Calu3 (cell line): ENCODE results near the gene EMID1. TPM values are rescaled to one million over a fixed set of nuclear protein-coding genes. Genes with fewer than 3 reads are reported as not detected.
A peak's percentile ranks its signal among the peaks of the same experiment; 100 is the strongest.
"Not testable (repeated sequence)": the region's sequence is repeated elsewhere in the genome, so short reads cannot be mapped to it uniquely, and the experiment has no call there.

Experiments used
- BruUV-seq: library from RNA; stranded (reverse); fragments of 400-500 nt; replicated peaks from 2 replicates; lab custom pipeline; 2021; lab: Mats Ljungman, UMichigan
- CTCF ChIA-PET: fragments of 300-600 bp; sonication (Branson Sonifier 250); formaldehyde crosslinking; loops from one replicate; lab custom pipeline; 2022; ENCODE audit warnings: antibody characterized with exemption; lab: Charles Lee
- DNase-seq: peaks from one replicate; pipeline ENCODE4 v3.0.0; 2022
- H3K27ac Mint-ChIP-seq: one replicate; pipeline ENCODE4 v1.8.0; 2022; ENCODE audit warnings: mixed read lengths; ENCODE audit not compliant: unreplicated experiment
- H3K27me3 Mint-ChIP-seq: one replicate; pipeline ENCODE4 v1.8.0; 2022; ENCODE audit warnings: mixed read lengths; ENCODE audit not compliant: unreplicated experiment
- H3K36me3 Mint-ChIP-seq: one replicate; pipeline ENCODE4 v1.8.0; 2022; ENCODE audit warnings: mild to moderate bottlenecking, moderate library complexity, mixed read lengths; ENCODE audit not compliant: insufficient read depth, unreplicated experiment
- H3K4me1 Mint-ChIP-seq: one replicate; pipeline ENCODE4 v1.8.0; 2022; ENCODE audit warnings: mild to moderate bottlenecking, low read depth, mixed read lengths; ENCODE audit not compliant: unreplicated experiment
- H3K4me3 Mint-ChIP-seq: one replicate; pipeline ENCODE4 v1.8.0; 2022; ENCODE audit warnings: mild to moderate bottlenecking, low read depth, moderate library complexity, mixed read lengths; ENCODE audit not compliant: unreplicated experiment
- H3K9me3 Mint-ChIP-seq: one replicate; pipeline ENCODE4 v1.8.0; 2022; ENCODE audit warnings: low read depth, mixed read lengths; ENCODE audit not compliant: unreplicated experiment
- CTCF ChIP-seq: fragments of 200-600 bp; IDR thresholded peaks from one replicate; pipeline ENCODE4 v1.8.0; 2022; ENCODE audit warnings: antibody characterized with exemption; ENCODE audit not compliant: unreplicated experiment
- intact Hi-C: fragments of 100-400 bp; cut with micrococcal nuclease; formaldehyde crosslinking; loops from one replicate; pipeline ENCODE4 v1.10.0; 2022; ENCODE audit not compliant: unreplicated experiment
- total RNA-seq: library from RNA; stranded (reverse); gene quantifications from 2 replicates; pipeline ENCODE4 v1.2.3, GENCODE V29; 2022

EMID1 gene
- total RNA-seq, 1 experiment from 2014 or later: 1.1 TPM

- no TSS peak for BruUV-seq
- Mint-ChIP-seq H3K27ac (no peak overlapping the region), H3K4me3 (no peak overlapping the region), H3K27me3 (peaks cover 42% of the 10 kb centered on the region), H3K9me3 (peaks cover 2% of the 10 kb centered on the region), H3K36me3 (no peaks in the 10 kb centered on the region), H3K4me1 (peaks cover 9% of the 10 kb centered on the region)
- intact Hi-C loops: loop anchor here (2.0 to 5.0 kb wide), 2 partner anchors 43 to 644 kb away; no protein-coding TSS in a partner anchor
- CTCF ChIA-PET: interaction anchor here (0.6 to 2.0 kb wide), 8 partner anchors 19 to 1194 kb away, joined by 3 to 6 read pairs (median 4); partner anchors contain the start of gene EMID1
- DNase-seq: peak; percentile 77
- TF ChIP-seq CTCF: peak; percentile 90
Observed at GRCh38 chr22:29245626-29246385, 40.1 kb downstream of the EMID1 start.

GRCh38 chr22:29247891-29248290 is 42.2 kb downstream of the EMID1 start:
- not testable (repeated sequence) for BruUV-seq, DNase-seq, H3K27ac Mint-ChIP-seq, H3K4me1 Mint-ChIP-seq, H3K36me3 Mint-ChIP-seq, H3K4me3 Mint-ChIP-seq, H3K9me3 Mint-ChIP-seq
- peaks cover 51% of the 10 kb centered on the region for H3K27me3 Mint-ChIP-seq
- CTCF ChIA-PET: interaction anchor here (0.7 kb wide), 2 partner anchors 13 to 103 kb away, joined by 3 to 8 read pairs; no protein-coding TSS in a partner anchor
- intact Hi-C loops: loop anchor here (5.0 kb wide), 1 partner anchor 646 kb away; no protein-coding TSS in a partner anchor

- Mint-ChIP-seq H3K36me3 (no peaks in the 10 kb centered on the region), H3K4me1 (peaks cover 2% of the 10 kb centered on the region), H3K27me3 (peaks cover 31% of the 10 kb centered on the region), H3K9me3 (no peaks in the 10 kb centered on the region), H3K27ac (no peak overlapping the region), H3K4me3 (no peak overlapping the region)
- no peak for DNase-seq
- intact Hi-C loops: no loop called here
- CTCF ChIA-PET: interaction anchor here (0.7 kb wide), 1 partner anchor 47 kb away, joined by 5 read pairs; no protein-coding TSS in a partner anchor
- no TSS peak for BruUV-seq
- no peak for TF ChIP-seq CTCF
Observed at GRCh38 chr22:29251265-29251664, 45.6 kb downstream of the EMID1 start.

DNA sequence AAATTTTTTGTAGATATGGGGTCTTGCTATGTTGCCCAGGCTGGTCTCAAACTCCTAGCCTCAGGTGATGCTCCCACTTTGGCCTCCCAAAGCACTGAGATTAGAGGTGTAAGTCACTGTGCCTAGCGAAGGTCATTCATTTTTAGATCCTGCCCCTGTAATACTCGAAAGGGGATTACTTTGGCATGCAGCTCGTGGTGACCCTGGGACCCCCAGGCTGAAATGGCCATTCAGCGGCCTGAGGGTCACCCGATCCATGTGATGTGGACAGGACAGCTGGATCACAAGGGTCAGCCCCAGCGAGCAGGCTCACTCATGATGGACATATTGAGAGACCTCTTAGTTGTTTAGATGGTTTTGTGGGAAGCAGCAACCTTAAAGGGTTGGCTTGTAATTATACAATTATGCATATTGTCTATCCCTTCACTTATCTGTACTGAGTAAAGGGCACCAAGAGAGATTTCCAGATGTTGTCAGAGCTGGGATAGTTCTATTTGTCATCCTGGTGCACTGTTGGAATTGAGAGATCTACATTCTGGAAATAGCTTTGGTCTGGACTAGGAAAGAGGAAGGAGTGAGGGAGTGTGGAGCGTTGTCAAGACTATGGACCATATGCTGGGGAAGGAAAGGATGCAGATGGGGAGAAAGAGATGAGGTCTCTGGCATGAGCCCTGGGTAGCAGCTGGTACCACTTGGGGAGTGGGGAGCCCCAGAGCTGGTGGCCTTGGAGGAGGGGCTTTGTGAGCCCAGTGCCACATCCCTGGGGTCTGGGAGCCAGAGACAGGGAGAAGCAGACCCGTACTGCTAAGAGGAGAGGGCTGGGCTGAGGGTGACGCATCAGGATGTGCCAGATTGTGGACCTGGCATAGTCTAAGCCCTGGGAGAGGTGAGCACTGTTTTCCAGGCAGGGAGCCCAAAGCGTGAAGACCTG is 46.5 kb downstream of the EMID1 start:
- CTCF ChIA-PET: interaction anchor here (0.7 kb wide), 1 partner anchor 46 kb away, joined by 5 read pairs; no protein-coding TSS in a partner anchor
- no TSS peak for BruUV-seq
- DNase-seq: no peak

More for the DNA sequence above, 46.5 kb downstream of the EMID1 start:
- Mint-ChIP-seq H3K4me3 (no peak overlapping the region), H3K9me3 (no peaks in the 10 kb centered on the region), H3K36me3 (no peaks in the 10 kb centered on the region), H3K27ac (no peak overlapping the region), H3K27me3 (peaks cover 27% of the 10 kb centered on the region), H3K4me1 (no peaks in the 10 kb centered on the region)
- no peak for TF ChIP-seq CTCF
- intact Hi-C loops: no loop called here
